ENCODE data around the gene GOSR2.
"Not testable (repeated sequence)": the region's sequence is repeated elsewhere in the genome, so short reads cannot be mapped to it uniquely, and the experiment has no call there.

Gene GOSR2

DNA sequence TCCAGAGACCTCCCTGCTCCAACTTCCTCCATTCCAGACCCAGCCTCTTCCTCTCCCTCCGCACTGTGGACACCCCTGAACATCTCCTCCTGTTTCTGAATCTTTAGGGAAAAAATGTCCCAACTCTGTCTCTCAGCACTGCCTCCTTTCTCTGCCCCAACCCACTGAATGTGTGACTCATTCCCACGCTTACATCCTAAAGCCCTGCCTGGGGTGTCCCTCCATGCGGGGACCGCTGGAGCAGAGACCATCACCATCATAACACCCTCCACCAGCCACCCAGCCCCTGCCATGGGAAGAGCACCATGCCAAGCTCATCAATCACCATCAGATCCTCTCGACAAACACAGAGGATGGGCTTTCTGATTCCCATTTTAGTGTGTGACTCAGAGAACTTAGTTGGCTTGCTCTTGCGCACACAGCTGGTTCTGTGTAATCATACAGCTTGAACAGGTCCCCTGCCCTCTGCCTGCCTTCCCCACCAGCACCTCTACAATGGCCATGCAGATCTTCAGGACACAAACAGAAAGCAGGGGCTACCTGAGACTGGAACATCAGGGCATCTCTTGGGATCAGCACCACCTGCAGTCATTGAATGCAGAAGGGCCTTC is 45.4 kb downstream of the GOSR2 start:
- DNase-seq, result no peak

DNA sequence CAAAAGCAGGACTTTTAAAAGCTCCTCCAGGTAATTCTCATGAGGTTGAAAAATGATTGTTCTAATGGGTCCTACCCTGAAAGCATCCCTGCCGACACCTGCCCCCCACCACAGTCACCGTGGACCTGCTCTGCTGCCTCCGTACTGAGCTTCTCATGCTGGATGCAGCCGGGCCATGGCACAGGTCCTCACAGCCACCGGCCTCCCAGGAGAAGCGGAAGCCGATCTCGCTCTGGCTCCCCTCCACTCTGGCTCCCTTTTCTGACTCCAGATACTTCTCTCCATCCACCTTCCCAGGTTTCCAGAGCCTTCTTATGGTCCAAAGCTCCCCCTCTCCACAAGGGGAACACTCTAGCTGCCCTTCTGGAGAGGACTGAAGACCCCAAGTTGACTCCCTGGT is 45.9 kb downstream of the GOSR2 start:
- DNase-seq, result no peak

DNA sequence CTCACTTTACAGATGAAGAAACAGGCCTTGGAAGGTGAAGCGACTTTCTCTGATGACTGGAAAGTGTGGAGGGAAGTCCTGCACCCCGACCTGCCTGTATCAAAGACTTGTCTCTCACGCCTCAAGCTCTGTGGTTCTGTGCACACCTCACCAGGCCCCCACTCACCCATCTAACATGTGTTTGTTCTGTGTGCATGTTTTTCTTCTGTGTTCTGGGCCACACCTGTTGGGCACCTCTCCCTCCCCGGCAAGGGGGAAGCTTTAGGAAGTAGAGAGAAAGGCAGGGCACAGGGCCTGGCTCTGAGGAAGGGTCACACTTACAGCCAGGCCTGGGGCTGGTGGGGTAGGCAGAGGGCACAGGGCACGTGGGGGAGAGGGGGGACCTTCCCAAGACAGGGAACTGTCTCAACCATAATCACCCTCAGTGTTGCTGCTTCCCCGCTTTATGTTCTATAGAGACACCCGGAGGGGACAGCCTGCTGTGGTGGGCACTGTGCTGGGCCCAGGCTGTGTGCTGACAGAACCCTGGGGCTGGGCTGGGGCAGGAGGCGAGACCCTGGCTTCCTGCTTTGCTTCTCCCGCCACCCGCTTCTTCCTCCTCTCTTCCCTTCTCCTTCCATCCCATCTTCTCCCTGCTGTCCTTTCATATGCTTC is 48.8 kb downstream of the GOSR2 start:
- no peak for DNase-seq

DNA sequence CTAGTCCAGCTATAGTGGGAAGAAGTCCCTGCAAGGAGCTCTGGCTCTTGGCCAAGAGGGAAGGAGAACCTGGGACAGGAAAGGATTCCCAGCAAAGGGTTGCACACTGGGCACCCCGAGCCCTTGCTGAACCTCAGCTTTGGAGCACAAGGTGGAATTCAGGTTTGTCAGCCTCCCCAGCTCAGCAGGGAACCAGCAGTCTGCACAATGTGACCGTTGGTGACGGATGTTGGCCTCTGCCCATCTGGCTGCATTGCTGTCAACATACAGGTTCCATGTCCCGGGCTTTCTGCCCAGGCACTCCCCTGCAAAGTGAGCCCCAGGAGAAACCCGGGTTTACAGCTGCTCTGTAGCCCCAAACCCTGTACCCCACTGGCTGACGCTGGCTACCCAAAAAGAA is 49.4 kb downstream of the GOSR2 start:
- DNase-seq, result no peak

DNA sequence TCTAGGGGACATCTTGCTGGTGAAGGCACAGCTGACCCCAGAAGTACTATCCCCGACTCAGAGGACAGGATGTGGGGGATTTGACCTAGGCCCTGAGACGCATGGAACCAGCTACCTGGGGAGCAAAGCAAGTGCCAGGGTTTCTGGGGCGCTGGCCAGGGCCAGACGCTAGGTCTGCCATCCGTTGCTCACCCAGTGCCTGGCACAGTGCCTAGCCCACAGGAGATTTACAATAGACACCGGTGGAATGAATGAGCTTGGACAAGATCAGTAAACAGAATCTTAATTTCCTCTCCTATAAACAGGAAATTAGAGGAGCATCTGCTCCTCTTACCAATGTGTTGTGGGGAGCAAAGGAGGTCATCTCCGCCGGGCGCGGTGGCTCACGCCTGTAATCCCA is 51.1 kb downstream of the GOSR2 start:
- no peak for DNase-seq

DNA sequence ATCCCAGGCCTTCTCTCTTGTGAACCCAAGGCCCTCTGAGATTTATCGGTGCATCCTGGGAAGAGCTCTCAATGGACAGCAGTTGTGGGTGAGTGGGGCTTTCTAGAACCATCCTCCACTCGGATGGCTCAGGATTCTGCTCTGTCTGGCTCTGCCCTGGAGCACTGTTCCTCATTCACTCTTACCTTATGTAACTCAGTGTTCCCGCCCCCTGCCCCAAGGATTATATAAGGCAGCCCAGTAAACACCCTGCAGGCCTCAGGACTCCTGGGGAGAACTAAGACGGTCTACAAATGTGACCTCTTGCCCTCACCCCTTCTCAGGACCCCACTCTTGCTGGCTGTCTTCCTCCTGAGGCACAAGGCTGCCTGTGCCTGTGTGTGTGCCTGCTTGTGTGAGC is 52.3 kb downstream of the GOSR2 start:
- no peak for DNase-seq

DNA sequence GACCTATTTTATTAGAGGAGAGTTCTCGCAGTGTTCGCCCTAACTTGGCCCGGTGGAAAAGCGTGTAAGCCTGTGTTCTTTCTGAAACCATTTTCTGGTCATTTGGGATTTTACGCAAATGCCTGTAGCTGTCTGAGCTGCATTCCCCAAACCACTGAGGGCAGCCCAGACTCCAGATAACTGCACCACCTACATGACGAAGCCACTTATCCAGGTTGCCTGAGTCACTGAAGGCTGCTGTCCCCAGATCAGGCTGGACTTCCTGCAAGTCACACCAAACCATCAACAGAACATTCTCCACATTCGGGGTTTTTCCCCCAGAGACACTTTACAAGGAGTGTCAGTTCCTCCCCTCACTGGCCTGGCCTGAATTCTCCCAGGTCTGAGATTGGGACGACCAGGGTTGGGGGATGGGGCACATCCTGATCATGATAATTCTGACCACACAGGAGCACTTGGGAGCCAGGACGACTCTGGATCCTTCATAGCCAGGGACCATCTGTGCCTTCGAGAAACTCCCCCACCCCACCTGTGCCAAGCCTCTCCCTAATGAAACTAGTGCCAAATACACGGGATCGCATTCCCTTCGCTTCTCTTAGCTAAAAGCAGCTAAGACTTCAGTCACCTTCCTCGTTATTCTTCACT is 53.8 kb downstream of the GOSR2 start:
- DNase-seq, result no peak

DNA sequence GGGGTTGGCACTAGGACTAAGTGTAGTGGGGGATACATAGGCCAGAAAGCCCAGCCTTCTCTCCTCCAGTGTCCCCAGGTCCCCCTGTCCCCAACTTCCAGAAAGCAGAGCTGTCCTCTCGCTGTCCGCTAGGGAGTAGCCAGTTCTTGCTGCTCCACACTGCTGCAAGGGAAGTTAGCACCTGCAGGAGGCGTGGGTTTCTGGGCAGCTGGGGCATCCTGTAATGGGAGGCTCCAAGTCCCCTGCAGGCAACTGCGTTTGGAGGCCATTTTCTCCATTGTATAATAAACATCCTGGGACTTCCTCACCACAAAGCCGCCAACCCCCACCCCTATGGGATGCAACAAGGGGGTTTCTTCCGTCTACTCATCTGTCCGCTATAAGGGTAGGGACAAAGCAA is 54.4 kb downstream of the GOSR2 start:
- peak in 2 of 3 experiments; percentile 5 for DNase-seq

DNA sequence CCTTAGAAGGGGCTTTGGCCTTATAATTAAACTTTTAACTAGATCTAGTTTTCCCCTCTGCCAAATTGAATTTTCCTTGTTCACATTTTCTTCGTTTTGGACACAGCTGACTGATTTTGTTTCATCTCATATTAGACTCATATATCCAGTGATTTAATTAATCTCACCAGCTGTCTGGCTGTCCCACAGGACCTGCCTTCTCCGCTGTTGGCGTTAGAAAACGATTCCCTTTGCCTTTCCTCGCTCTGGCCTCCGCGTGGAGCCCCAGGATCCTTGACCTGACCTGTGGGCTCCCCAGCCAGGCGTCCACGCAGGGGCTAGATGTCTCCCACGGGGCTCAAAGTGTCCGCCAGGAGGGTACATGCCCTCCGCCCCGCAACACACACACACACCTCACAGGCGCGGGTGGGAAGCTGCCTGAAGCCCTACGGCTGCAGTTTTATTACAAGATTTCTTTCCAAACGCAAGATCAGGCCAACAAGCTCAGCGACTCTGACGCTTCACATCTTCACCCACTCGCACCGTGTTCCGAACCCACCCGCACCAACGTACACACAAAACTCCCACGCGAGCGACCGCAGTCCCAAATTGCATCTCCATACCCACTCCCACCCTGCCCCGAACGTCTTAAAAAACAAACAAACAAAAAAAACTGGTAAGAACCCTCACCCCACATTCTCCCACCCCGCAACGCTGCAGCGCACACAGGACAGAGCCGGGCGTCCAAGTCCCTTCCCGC is 55.0 kb downstream of the GOSR2 start:
- no peak for DNase-seq

DNA sequence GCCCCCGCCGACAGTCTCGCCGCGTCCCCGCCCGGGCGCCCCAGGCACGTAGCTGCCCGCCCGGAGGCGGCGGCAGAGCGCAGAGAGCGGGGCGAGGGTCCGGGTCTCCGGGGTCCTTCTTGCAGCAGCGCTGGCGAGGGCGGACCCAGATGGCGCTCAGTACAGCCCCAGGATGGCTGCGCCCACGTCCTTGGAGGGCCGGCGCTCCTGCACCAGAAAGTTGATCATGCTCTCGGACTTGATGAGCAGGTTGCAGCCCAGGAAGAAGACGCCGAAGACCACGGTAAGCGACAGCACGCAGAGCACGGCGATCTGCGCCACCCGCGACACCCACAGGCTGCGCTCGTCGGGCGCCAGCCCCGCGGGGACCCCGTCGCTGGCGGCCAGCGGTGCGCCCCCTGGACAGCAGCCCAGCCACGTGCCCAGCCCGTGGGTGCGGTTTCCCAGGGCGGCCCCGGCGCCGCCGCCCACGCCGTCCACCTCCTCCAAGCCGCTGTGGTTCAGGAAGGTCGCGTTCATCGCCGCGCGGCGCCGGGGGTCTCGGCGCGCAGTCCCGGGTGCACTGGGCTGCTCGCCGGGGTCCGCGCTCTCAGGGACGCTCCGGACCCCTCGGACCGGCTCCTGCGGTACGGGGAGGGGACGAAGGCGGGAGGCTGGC is 55.7 kb downstream of the GOSR2 start:
- DNase-seq, result peak in 2 of 3 experiments; percentile 70 to 80

DNA sequence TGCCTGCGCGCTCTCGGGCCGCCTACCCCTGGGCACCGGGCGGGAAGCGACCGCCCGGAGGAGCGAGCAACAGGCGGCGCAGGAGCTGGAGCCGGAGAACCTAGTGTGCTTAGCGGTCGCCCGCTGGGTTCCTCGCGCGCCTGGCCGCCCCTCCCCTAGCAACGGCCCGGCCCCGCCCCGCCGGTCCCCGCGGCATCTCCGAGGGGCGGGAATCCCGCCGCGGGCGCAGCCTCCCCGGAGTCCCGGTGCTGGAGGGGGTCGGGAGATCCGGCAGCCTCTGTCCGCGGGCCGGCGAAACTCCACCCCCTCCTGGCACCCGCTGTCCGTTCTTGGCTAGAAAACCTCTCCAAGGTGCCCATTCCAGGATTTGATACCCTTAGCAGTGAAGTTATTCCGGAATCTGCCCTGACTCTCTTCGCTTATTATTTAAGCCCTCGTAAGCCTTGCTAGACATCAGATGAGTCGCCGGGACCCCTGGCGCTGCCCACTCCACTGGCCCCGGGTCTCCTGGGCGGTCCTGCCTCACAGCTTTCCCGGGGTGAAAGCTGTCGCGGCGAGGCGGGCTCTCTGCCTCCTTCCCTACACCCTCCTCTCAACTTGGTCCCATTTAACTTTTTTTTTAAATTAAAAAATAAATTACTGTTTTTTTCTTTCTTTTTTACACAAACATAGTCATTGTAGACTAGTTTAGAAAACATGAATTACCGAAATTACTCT is 56.3 kb downstream of the GOSR2 start, which contains the start of gene RPRML:
Gene RPRML, minus strand, starts transcription at position 107 of the 717 bp plus-strand sequence. CDS start 246 bp downstream, outside the sequence.
- DNase-seq, result peak; percentile 31 to 80 (median 78)

DNA sequence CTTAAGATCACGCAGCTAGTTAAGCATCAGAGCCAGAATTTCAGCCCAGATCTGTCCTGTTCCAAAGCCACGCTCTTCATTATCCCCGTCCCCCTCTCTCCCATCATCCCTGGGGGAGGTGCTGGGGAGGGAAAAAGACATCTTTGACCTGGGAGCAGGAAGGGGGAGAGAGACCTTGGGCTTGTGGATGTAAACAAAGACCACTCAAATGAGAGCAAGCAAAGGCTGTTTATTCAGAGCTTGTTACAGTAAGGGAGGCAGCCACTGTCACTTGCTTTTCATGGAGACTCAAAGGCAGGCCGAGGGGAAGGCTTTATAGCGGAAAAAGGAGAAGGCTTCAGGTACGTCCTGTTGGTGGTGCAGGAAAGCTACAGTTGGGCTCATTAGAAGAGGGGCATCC is 59.6 kb downstream of the GOSR2 start:
- DNase-seq, result no peak

DNA sequence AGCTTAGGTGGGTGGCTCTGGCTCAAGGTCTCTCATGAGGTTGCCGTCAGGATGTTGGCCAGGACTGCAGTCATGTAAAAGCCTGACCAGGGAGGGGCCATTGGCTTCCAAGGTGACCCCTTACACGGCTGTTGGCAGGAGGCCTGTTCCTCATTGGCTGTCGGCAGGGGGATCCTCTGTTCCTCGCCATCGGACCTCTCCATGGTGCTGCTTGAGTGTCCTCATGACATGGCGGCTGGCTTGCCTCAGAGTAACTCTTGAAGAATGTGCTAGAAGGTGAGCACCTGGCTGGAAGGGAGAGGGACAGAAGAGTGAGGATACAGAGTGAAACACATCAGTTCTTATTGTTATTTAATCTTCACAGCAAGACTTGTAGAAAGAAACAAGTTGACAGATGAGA is 60.8 kb downstream of the GOSR2 start:
- no peak for DNase-seq

DNA sequence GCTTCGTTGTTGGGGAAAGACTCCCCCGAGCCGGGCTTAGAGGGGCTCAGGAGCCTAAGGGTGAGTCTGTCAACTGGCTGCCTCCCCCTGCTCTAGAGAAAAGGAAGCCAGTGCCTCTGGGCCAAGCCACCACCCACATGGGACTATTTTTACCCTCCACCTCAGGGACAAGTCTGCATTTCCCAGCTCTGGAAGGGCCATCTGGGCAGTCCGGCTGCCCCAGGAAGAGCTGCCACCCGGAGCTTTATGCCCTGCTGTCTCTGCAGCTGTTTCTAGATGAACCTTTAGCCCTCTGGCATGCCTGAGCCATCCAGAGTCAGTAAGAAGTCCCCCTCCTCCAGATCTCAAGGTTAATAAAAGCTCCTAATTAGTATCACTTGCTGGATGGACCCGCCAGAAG is 61.4 kb downstream of the GOSR2 start:
- peak in 1 of 3 experiments; percentile 43 for DNase-seq

DNA sequence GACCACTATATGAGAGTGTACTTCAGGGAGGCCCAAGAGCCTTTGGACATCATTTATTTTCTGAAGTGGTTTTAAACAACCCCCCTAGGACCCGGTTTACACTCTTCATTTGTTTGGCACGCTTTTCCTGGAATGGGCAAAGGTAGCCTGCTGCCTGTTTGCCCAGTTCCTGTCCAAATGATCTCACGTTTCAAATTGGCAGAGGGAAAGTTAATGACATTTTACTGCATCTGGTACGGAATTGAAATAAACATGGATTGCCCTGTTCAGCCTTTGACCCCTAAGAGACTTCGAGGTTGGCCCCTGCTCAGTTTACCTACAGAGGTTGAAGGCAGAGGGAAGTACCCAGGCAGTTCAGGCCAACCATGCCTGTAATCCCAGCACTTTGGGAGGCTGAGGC is 61.9 kb downstream of the GOSR2 start:
- peak in 1 of 3 experiments; percentile 43 for DNase-seq

DNA sequence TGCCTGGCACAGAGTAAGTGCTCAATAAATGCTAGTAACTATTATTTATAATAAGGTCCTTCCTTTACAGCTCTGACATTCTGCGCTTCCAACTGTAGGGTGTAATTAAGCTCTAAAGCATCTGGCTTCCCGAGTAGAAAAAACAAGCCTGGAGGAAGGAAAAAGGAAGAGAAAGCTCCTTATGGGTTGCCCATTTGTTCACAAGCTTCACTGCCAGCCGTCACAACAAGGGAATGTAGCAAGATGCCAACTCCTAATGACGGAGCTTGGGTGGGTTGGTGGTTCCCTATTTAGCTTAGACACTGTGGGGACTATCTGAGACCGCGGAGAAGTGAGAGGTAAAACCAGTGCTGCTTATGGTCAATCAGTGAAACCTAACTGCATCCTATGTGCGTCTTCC is 63.4 kb downstream of the GOSR2 start:
- DNase-seq, result no peak

DNA sequence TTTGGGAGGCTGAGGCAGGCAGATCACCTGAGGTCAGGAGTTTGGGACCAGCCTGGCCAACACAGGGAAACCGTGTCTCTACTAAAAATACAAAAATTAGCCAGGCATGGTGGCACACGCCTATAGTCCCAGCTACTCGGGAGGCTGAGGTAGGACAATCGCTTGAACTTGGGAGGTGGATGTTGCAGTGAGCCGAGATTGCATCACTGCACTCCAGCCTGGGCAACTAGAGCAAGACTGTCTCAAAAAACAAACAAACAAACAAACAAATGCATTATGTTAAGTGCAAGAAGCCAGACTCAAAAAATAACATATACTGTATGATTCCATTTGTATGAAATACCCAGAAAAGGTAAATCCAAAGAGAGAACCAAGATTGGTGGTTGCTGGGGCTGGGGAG is 65.0 kb downstream of the GOSR2 start:
- DNase-seq, result not testable (repeated sequence)

DNA sequence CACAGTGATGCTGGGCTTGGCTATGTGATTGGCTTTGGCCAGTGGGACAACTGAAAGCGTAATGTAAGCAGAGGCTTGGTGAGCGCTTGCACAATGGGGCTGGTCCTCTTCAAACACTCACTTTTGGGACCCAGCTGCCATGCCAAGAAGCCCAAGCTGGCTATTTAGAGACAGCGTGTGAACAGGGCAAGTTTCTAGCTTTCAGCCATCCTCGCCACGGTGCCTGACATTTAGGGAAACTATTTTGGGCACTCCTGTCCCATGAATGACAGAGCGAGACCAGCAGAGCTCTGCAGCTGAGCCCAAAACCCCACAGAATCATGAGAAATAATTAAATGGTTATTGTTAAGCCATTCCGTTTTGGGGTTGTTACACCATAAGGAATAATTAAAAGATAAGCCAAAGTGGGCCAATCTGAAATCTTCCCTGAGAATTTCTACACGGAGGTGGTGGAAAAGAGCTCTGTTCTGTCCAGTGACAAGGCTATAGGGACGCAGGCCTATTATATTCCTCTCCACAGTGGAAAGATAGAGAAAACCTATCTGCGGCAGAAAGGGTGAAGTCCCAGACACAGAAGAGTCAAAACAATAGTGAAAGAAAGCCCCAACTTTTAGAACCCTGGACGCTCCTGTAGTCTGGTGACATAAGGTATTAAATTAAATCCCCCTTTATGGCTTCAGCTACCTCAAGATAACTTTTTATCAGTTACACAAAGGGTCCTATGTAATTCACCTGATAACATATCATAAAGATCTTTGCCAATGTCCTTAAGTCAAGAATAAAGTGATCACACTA is 66.9 kb downstream of the GOSR2 start:
- DNase-seq, result no peak

DNA sequence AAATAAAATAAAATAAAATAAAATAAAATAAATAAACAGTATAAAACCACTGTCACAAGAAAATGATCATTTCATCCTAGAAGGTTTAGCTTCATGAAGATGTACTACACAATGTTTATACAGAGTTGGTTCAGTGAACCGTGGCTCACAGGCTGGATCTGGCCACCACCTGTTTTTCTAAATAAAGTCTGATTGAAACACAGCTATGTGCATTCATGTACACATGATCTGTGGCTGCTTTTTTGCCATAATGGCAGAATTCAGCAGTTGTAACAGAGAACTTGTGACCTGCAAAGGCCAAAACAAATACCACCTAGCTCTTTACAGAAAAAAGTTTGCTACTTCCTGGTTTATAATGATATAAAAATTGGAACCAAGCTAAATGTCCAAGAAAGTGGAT is 68.7 kb downstream of the GOSR2 start:
- no peak for DNase-seq

Data from NCI-H1417 (cell line).